ENCODE measurements around the gene NTM. TPM values are rescaled to one million over a fixed set of nuclear protein-coding genes. Genes with fewer than 3 reads are reported as not detected.

Gene NTM
- total RNA-seq, 1 donor from 2014 or later = not detected

DNA sequence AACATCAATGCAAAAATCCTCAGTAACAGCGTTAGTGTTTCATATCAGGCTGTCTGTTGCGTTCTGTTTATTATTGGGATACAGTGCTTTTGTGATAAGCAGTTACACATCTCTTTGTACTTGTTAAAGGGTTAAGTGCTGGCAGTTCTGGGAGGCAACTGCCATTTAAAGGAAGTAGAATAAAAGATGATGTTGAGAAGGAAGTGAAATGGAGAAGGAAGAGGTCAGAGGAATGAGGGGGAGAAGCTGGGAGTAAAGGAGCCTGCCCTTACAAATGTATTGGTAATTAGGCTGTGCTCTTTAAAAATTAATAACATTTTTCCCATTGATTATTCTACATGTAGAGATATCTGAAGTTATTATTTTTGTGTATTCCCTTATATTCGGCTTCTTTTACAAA lies 674.7 kb downstream of the NTM start:
- ChIA-PET CTCF (no interaction called here), POLR2A (no interaction called here)
- Mint-ChIP-seq H3K27ac (no peak overlapping the region), H3K4me1 (no peaks in the 10 kb centered on the region), H3K27me3 (no peaks in the 10 kb centered on the region), H3K36me3 (ENCODE audit: low read depth) (no peaks in the 10 kb centered on the region), H3K9me3 (peaks cover 2% of the 10 kb centered on the region), H3K4me3 (no peak overlapping the region)
- ATAC-seq (ENCODE audit: low read depth) = no peak
- TF ChIP-seq, protein P1, sequence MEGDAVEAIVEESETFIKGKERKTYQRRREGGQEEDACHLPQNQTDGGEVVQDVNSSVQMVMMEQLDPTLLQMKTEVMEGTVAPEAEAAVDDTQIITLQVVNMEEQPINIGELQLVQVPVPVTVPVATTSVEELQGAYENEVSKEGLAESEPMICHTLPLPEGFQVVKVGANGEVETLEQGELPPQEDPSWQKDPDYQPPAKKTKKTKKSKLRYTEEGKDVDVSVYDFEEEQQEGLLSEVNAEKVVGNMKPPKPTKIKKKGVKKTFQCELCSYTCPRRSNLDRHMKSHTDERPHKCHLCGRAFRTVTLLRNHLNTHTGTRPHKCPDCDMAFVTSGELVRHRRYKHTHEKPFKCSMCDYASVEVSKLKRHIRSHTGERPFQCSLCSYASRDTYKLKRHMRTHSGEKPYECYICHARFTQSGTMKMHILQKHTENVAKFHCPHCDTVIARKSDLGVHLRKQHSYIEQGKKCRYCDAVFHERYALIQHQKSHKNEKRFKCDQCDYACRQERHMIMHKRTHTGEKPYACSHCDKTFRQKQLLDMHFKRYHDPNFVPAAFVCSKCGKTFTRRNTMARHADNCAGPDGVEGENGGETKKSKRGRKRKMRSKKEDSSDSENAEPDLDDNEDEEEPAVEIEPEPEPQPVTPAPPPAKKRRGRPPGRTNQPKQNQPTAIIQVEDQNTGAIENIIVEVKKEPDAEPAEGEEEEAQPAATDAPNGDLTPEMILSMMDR (IDR thresholded peaks at IDR 0.05) = no peak
- intact Hi-C loops (cut with micrococcal nuclease) = no loop called here
- DNase-seq = no peak

DNA sequence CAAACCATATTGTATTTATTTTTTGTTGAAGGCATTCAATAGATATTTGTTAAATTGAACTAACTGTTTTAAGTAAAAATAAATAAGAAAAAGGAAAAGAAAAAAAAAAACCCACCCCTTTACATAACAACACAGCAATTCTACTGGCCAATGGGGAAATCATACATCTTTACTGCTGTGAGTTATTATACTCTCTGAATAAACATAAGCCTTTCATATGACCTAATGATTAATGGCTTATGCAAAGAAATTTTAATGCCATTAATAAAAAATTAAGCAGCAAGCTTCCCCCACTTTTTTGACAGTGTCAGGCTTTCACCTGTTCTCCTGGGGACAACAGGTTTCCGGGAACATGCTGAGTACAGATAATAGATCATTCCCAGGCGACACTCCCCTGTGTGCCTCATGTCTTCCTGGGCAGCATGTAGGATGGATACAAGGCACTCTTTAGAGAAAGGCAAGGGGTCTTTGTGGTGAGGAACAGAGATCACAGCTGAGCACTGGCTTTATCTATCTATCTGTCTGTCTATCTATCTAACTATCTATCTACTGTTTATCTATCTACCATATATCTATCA lies 676.0 kb downstream of the NTM start:
- H3K4me3 Mint-ChIP-seq = no peak overlapping the region
- TF ChIP-seq, protein P1 (IDR thresholded peaks at IDR 0.05) = no peak
- no peaks in the 10 kb centered on the region for H3K27me3 Mint-ChIP-seq
- intact Hi-C loops (cut with micrococcal nuclease) = no loop called here
- H3K36me3 Mint-ChIP-seq (ENCODE audit: low read depth) = no peaks in the 10 kb centered on the region
- ATAC-seq (ENCODE audit: low read depth) (no peak), DNase-seq (no peak)
- POLR2A ChIA-PET = no interaction called here
- no peaks in the 10 kb centered on the region for H3K4me1 Mint-ChIP-seq
- peaks cover 2% of the 10 kb centered on the region for H3K9me3 Mint-ChIP-seq
- no peak overlapping the region for H3K27ac Mint-ChIP-seq
- CTCF ChIA-PET = no interaction called here

DNA sequence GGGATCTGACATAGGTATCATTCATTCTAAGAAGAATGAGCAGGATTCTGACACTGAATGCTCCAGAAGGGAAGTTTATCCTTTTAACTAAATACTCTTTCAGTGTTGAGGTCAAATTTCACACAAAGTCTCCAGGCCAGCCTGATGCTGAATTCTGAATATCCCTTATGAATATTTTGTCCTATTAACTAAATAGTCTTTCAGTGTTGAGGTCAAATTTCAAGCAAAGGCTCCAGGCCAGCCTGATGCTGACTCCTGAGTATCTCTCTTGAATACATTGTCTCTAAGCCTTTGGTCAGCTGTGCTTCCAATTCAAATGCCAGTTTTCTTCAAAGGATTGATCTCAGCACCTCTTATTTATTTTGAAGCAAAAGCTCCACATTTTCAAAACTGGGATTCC lies 676.8 kb downstream of the NTM start:
- TF ChIP-seq, protein P1 (IDR thresholded peaks at IDR 0.05) = no peak
- Mint-ChIP-seq H3K27me3 (no peaks in the 10 kb centered on the region), H3K36me3 (ENCODE audit: low read depth) (no peaks in the 10 kb centered on the region), H3K27ac (no peak overlapping the region), H3K4me1 (no peaks in the 10 kb centered on the region), H3K9me3 (peaks cover 2% of the 10 kb centered on the region), H3K4me3 (no peak overlapping the region)
- no peak for ATAC-seq (ENCODE audit: low read depth)
- POLR2A ChIA-PET = no interaction called here
- CTCF ChIA-PET = no interaction called here
- intact Hi-C loops (cut with micrococcal nuclease) = no loop called here
- no peak for DNase-seq

DNA sequence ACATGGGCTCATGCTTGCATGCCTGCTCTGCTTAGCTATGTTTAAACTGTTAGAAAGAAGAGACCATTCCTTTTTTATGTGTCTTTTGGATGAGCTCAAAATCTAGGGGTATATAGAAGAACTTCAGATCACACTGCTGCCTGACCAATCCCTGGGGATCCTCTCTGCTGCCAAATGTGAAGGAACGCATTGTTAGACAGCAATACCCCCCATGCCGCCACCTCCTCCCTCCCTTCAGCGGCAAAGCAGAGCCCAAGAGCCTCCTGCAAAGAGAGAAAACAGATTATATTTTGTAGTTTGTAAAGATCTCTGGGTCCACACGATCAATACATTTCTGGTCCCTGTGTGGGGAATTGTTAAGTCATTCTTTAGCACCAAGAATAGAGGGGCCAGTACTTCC lies 677.6 kb downstream of the NTM start:
- no peak overlapping the region for H3K4me3 Mint-ChIP-seq
- H3K4me1 Mint-ChIP-seq = no peaks in the 10 kb centered on the region
- DNase-seq (no peak), ATAC-seq (ENCODE audit: low read depth) (no peak)
- no peaks in the 10 kb centered on the region for H3K36me3 Mint-ChIP-seq (ENCODE audit: low read depth)
- intact Hi-C loops (cut with micrococcal nuclease) = no loop called here
- POLR2A ChIA-PET = no interaction called here
- no peak overlapping the region for H3K27ac Mint-ChIP-seq
- H3K27me3 Mint-ChIP-seq = no peaks in the 10 kb centered on the region
- CTCF ChIA-PET = no interaction called here
- TF ChIP-seq, protein P1 (IDR thresholded peaks at IDR 0.05) = no peak
- peaks cover 2% of the 10 kb centered on the region for H3K9me3 Mint-ChIP-seq

DNA sequence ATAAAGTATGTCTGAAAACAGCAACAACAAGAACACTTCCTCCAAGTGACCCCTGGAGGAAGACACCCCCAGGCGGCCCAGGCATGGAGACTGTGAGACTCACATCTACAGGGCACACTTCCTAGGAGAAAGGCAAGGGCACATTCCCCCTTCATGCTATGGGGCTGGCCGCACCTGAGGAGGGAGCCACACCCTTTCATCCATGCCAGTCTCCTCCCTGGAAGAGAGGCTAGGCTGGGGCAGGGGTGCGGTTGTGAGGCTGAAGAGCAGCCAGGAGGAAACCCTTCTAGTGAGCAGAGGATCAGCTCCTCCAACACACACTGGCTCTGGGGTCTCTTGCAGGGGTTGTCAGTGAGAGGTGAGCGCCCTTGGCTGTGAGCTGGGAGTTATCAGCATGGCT lies 678.8 kb downstream of the NTM start:
- intact Hi-C loops (cut with micrococcal nuclease) = no loop called here
- H3K27ac Mint-ChIP-seq = no peak overlapping the region
- H3K36me3 Mint-ChIP-seq (ENCODE audit: low read depth) = no peaks in the 10 kb centered on the region
- no peak overlapping the region for H3K4me3 Mint-ChIP-seq
- TF ChIP-seq, protein P1 (IDR thresholded peaks at IDR 0.05) = no peak
- peaks cover 2% of the 10 kb centered on the region for H3K9me3 Mint-ChIP-seq
- CTCF ChIA-PET = no interaction called here
- DNase-seq = no peak
- H3K4me1 Mint-ChIP-seq = no peaks in the 10 kb centered on the region
- ATAC-seq (ENCODE audit: low read depth) = no peak
- H3K27me3 Mint-ChIP-seq = no peaks in the 10 kb centered on the region
- POLR2A ChIA-PET = no interaction called here
